ENCODE measurements around the gene NLRC5. TPM values are rescaled to one million over a fixed set of nuclear protein-coding genes. Genes with fewer than 3 reads are reported as not detected.

NLRC5 gene
- total and polyA plus RNA-seq, 8 donors, result 4.6 to 26.6 (median 9.9) TPM

GRCh38 chr16:56977823-56978430, 11.4 kb upstream of the NLRC5 start:
- ATAC-seq, result no peak
- FAIRE-seq, result no peak
- 86 to 91% methylated on average over 11 of the region's 11 CpGs for whole genome bisulfite sequencing, 2 donors
- no peak for TF ChIP-seq CTCF (IDR thresholded peaks at IDR 0.05)
- Histone ChIP-seq H3K27me3 (no peaks in the 10 kb centered on the region), H3K4me3 (no peak overlapping the region), H3K9me3 (no peaks in the 10 kb centered on the region), H3K4me1 (no peaks in the 10 kb centered on the region), H3K27ac (no peak overlapping the region), H3K36me3 (no peaks in the 10 kb centered on the region)
- DNase-seq, result no peak
- intact Hi-C loops (cut with DNase I), result no loop called here

GRCh38 chr16:56980201-56980535, 9.2 kb upstream of the NLRC5 start:
- intact Hi-C loops (cut with DNase I), result no loop called here
- H3K36me3 ChIP-seq, result no peaks in the 10 kb centered on the region
- WGBS, 2 donors, result 76 to 84% methylated on average over 4 of the region's 4 CpGs

GRCh38 chr16:56980792-56981724, 8.3 kb upstream of the NLRC5 start:
- no peaks in the 10 kb centered on the region for H3K27me3 ChIP-seq
- no peak overlapping the region for H3K4me3 ChIP-seq
- H3K36me3 ChIP-seq, result no peaks in the 10 kb centered on the region
- intact Hi-C loops (cut with DNase I), result no loop called here
- DNase-seq, result no peak
- H3K27ac ChIP-seq, result no peak overlapping the region
- 83 to 90% methylated on average over 16 of the region's 16 CpGs for WGBS, 2 donors
- H3K9me3 ChIP-seq, result no peaks in the 10 kb centered on the region
- no peak for FAIRE-seq
- ATAC-seq, result no peak
- peaks cover 0 to 7% (median 0%) of the 10 kb centered on the region in 3 donors for H3K4me1 ChIP-seq
- no peak for TF ChIP-seq CTCF (IDR thresholded peaks at IDR 0.05)

More at GRCh38 chr16:56980201-56980535, 9.2 kb upstream of the NLRC5 start:
- Histone ChIP-seq H3K9me3 (no peaks in the 10 kb centered on the region), H3K27me3 (no peaks in the 10 kb centered on the region), H3K27ac (no peak overlapping the region), H3K4me3 (no peak overlapping the region), H3K4me1 (peaks cover 0 to 7% (median 0%) of the 10 kb centered on the region in 3 donors)
- ATAC-seq (no peak), FAIRE-seq (no peak), DNase-seq (no peak)
- no peak for TF ChIP-seq CTCF (IDR thresholded peaks at IDR 0.05)

- 78 to 82% methylated on average over 12 of the region's 12 CpGs for WGBS, 2 donors
- Histone ChIP-seq H3K27ac (no peak overlapping the region), H3K27me3 (no peaks in the 10 kb centered on the region), H3K36me3 (no peaks in the 10 kb centered on the region), H3K9me3 (no peaks in the 10 kb centered on the region), H3K4me1 (peaks cover 0 to 7% (median 0%) of the 10 kb centered on the region in 3 donors), H3K4me3 (no peak overlapping the region)
- no peak for TF ChIP-seq CTCF (IDR thresholded peaks at IDR 0.05)
- FAIRE-seq (no peak), DNase-seq (no peak), ATAC-seq (no peak)
- intact Hi-C loops (cut with DNase I), result no loop called here
Measured at GRCh38 chr16:56981729-56982271, 7.6 kb upstream of the NLRC5 start.

Measured in pancreas (tissue), 10 donors.